ENCODE results near the gene RBM20. TPM values are rescaled to one million over a fixed set of nuclear protein-coding genes. Genes with fewer than 3 reads are reported as not detected.

RBM20 gene
- total and polyA plus RNA-seq, 4 donors, result 1.1 to 2.2 (median 1.6) TPM

GRCh38 chr10:110756876-110757275 lies 112.7 kb downstream of the RBM20 start:
- Histone ChIP-seq H3K4me1 (ENCODE audit: control insufficient read depth, insufficient read depth, low read length) (no peaks in the 10 kb centered on the region), H3K27ac (ENCODE audit: low read depth, low read length) (no peak overlapping the region), H3K27me3 (ENCODE audit: control insufficient read depth, insufficient read depth, low read length) (no peaks in the 10 kb centered on the region), H3K36me3 (ENCODE audit: control insufficient read depth, insufficient read depth, low read length) (no peaks in the 10 kb centered on the region), H3K4me3 (ENCODE audit: low read depth, low read length) (no peak overlapping the region), H3K9me3 (ENCODE audit: control insufficient read depth, insufficient read depth, low read length) (no peaks in the 10 kb centered on the region)
- peak in 1 of 6 donors; percentile 61 for DNase-seq (ENCODE audit: low read depth in 4 of 6, low spot score in 6 of 6)

- Histone ChIP-seq H3K4me3 (ENCODE audit: low read depth, low read length) (no peak overlapping the region), H3K27me3 (ENCODE audit: control insufficient read depth, insufficient read depth, low read length) (no peaks in the 10 kb centered on the region), H3K27ac (ENCODE audit: low read depth, low read length) (no peak overlapping the region), H3K4me1 (ENCODE audit: control insufficient read depth, insufficient read depth, low read length) (no peaks in the 10 kb centered on the region), H3K36me3 (ENCODE audit: control insufficient read depth, insufficient read depth, low read length) (no peaks in the 10 kb centered on the region), H3K9me3 (ENCODE audit: control insufficient read depth, insufficient read depth, low read length) (no peaks in the 10 kb centered on the region)
- no CpG with 5 or more reads among the region's 1 CpG for WGBS (ENCODE audit: insufficient coverage)
- no peak for DNase-seq (ENCODE audit: low read depth in 4 of 6, low spot score in 6 of 6)
Measured at GRCh38 chr10:110757586-110757985, 113.5 kb downstream of the RBM20 start.

- H3K36me3 ChIP-seq (ENCODE audit: control insufficient read depth, insufficient read depth, low read length), result no peaks in the 10 kb centered on the region
- H3K9me3 ChIP-seq (ENCODE audit: control insufficient read depth, insufficient read depth, low read length), result no peaks in the 10 kb centered on the region
- H3K27me3 ChIP-seq (ENCODE audit: control insufficient read depth, insufficient read depth, low read length), result no peaks in the 10 kb centered on the region
- WGBS (ENCODE audit: insufficient coverage), result 76% methylated on average over 3 of the region's 8 CpGs
- H3K4me3 ChIP-seq (ENCODE audit: low read depth, low read length), result no peak overlapping the region
- no peaks in the 10 kb centered on the region for H3K4me1 ChIP-seq (ENCODE audit: control insufficient read depth, insufficient read depth, low read length)
- no peak overlapping the region for H3K27ac ChIP-seq (ENCODE audit: low read depth, low read length)
- DNase-seq (ENCODE audit: low read depth in 4 of 6, low spot score in 6 of 6), result no peak
Measured at GRCh38 chr10:110758128-110758765, 114.1 kb downstream of the RBM20 start.

- Histone ChIP-seq H3K4me3 (ENCODE audit: low read depth, low read length) (no peak overlapping the region), H3K36me3 (ENCODE audit: control insufficient read depth, insufficient read depth, low read length) (no peaks in the 10 kb centered on the region), H3K27ac (ENCODE audit: low read depth, low read length) (no peak overlapping the region), H3K27me3 (ENCODE audit: control insufficient read depth, insufficient read depth, low read length) (no peaks in the 10 kb centered on the region), H3K4me1 (ENCODE audit: control insufficient read depth, insufficient read depth, low read length) (no peaks in the 10 kb centered on the region), H3K9me3 (ENCODE audit: control insufficient read depth, insufficient read depth, low read length) (no peaks in the 10 kb centered on the region)
- 44% methylated on average over 4 of the region's 4 CpGs for WGBS (ENCODE audit: insufficient coverage)
- DNase-seq (ENCODE audit: low read depth in 4 of 6, low spot score in 6 of 6), result no peak
Measured at GRCh38 chr10:110758898-110759297, 114.8 kb downstream of the RBM20 start.

- no peaks in the 10 kb centered on the region for H3K36me3 ChIP-seq (ENCODE audit: control insufficient read depth, insufficient read depth, low read length)
- no peak for DNase-seq (ENCODE audit: low read depth in 4 of 6, low spot score in 6 of 6)
- H3K4me1 ChIP-seq (ENCODE audit: control insufficient read depth, insufficient read depth, low read length), result no peaks in the 10 kb centered on the region
- H3K9me3 ChIP-seq (ENCODE audit: control insufficient read depth, insufficient read depth, low read length), result no peaks in the 10 kb centered on the region
- no peak overlapping the region for H3K4me3 ChIP-seq (ENCODE audit: low read depth, low read length)
- no peaks in the 10 kb centered on the region for H3K27me3 ChIP-seq (ENCODE audit: control insufficient read depth, insufficient read depth, low read length)
- WGBS (ENCODE audit: insufficient coverage), result 84% methylated on average over 4 of the region's 4 CpGs
- no peak overlapping the region for H3K27ac ChIP-seq (ENCODE audit: low read depth, low read length)
Measured at GRCh38 chr10:110759523-110759922, 115.4 kb downstream of the RBM20 start.

- H3K4me3 ChIP-seq (ENCODE audit: low read depth, low read length), result no peak overlapping the region
- 96% methylated on average over 6 of the region's 8 CpGs for WGBS (ENCODE audit: insufficient coverage)
- DNase-seq (ENCODE audit: low read depth in 4 of 6, low spot score in 6 of 6), result no peak
- no peaks in the 10 kb centered on the region for H3K36me3 ChIP-seq (ENCODE audit: control insufficient read depth, insufficient read depth, low read length)
- H3K27me3 ChIP-seq (ENCODE audit: control insufficient read depth, insufficient read depth, low read length), result no peaks in the 10 kb centered on the region
- no peaks in the 10 kb centered on the region for H3K9me3 ChIP-seq (ENCODE audit: control insufficient read depth, insufficient read depth, low read length)
- H3K27ac ChIP-seq (ENCODE audit: low read depth, low read length), result no peak overlapping the region
- no peaks in the 10 kb centered on the region for H3K4me1 ChIP-seq (ENCODE audit: control insufficient read depth, insufficient read depth, low read length)
Measured at GRCh38 chr10:110762109-110762848, 118.1 kb downstream of the RBM20 start.

- Histone ChIP-seq H3K27ac (ENCODE audit: low read depth, low read length) (no peak overlapping the region), H3K9me3 (ENCODE audit: control insufficient read depth, insufficient read depth, low read length) (no peaks in the 10 kb centered on the region), H3K36me3 (ENCODE audit: control insufficient read depth, insufficient read depth, low read length) (no peaks in the 10 kb centered on the region), H3K4me1 (ENCODE audit: control insufficient read depth, insufficient read depth, low read length) (no peaks in the 10 kb centered on the region), H3K27me3 (ENCODE audit: control insufficient read depth, insufficient read depth, low read length) (no peaks in the 10 kb centered on the region), H3K4me3 (ENCODE audit: low read depth, low read length) (no peak overlapping the region)
- no peak for DNase-seq (ENCODE audit: low read depth in 4 of 6, low spot score in 6 of 6)
- WGBS (ENCODE audit: insufficient coverage), result 81% methylated on average over 4 of the region's 5 CpGs
Measured at GRCh38 chr10:110762849-110763211, 118.7 kb downstream of the RBM20 start.

GRCh38 chr10:110764378-110764777 lies 120.2 kb downstream of the RBM20 start:
- peak in 1 of 6 donors; percentile 44 for DNase-seq (ENCODE audit: low read depth in 4 of 6, low spot score in 6 of 6)
- no peaks in the 10 kb centered on the region for H3K27me3 ChIP-seq (ENCODE audit: control insufficient read depth, insufficient read depth, low read length)
- no peaks in the 10 kb centered on the region for H3K36me3 ChIP-seq (ENCODE audit: control insufficient read depth, insufficient read depth, low read length)
- no peak overlapping the region for H3K4me3 ChIP-seq (ENCODE audit: low read depth, low read length)
- 74% methylated on average over 5 of the region's 12 CpGs for WGBS (ENCODE audit: insufficient coverage)
- H3K27ac ChIP-seq (ENCODE audit: low read depth, low read length), result no peak overlapping the region
- no peaks in the 10 kb centered on the region for H3K9me3 ChIP-seq (ENCODE audit: control insufficient read depth, insufficient read depth, low read length)
- no peaks in the 10 kb centered on the region for H3K4me1 ChIP-seq (ENCODE audit: control insufficient read depth, insufficient read depth, low read length)

GRCh38 chr10:110764793-110765512 lies 120.8 kb downstream of the RBM20 start:
- no peaks in the 10 kb centered on the region for H3K9me3 ChIP-seq (ENCODE audit: control insufficient read depth, insufficient read depth, low read length)
- H3K27me3 ChIP-seq (ENCODE audit: control insufficient read depth, insufficient read depth, low read length), result no peaks in the 10 kb centered on the region
- no peak overlapping the region for H3K4me3 ChIP-seq (ENCODE audit: low read depth, low read length)
- DNase-seq (ENCODE audit: low read depth in 4 of 6, low spot score in 6 of 6), result no peak
- 86% methylated on average over 6 of the region's 13 CpGs for WGBS (ENCODE audit: insufficient coverage)
- no peaks in the 10 kb centered on the region for H3K4me1 ChIP-seq (ENCODE audit: control insufficient read depth, insufficient read depth, low read length)
- H3K27ac ChIP-seq (ENCODE audit: low read depth, low read length), result no peak overlapping the region
- H3K36me3 ChIP-seq (ENCODE audit: control insufficient read depth, insufficient read depth, low read length), result no peaks in the 10 kb centered on the region
